ENCODE data around the gene CARS2.

- TF ChIP-seq YY1 (IDR thresholded peaks at IDR 0.05; ENCODE audit: low read depth) (no peak), ZBTB7A (IDR thresholded peaks at IDR 0.05; ENCODE audit: low read depth) (no peak), REST (IDR thresholded peaks at IDR 0.05; ENCODE audit: low read depth) (no peak), TCF12 (IDR thresholded peaks at IDR 0.05; ENCODE audit: low read depth) (no peak), TAF1 (IDR thresholded peaks at IDR 0.05; ENCODE audit: low read depth) (no peak), NFIC (IDR thresholded peaks at IDR 0.05) (no peak), EGR1 (IDR thresholded peaks at IDR 0.05) (no peak), EP300 (IDR thresholded peaks at IDR 0.05; ENCODE audit: borderline replicate concordance) (no peak), FOXM1 (IDR thresholded peaks at IDR 0.05; ENCODE audit: borderline replicate concordance, low read depth) (no peak), CEBPB (IDR thresholded peaks at IDR 0.05) (no peak), TEAD4 (IDR thresholded peaks at IDR 0.05) (no peak), CREB1 (IDR thresholded peaks at IDR 0.05; ENCODE audit: low read depth) (no peak)
- TF ChIP-seq, protein P1, sequence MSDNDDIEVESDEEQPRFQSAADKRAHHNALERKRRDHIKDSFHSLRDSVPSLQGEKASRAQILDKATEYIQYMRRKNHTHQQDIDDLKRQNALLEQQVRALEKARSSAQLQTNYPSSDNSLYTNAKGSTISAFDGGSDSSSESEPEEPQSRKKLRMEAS (IDR thresholded peaks at IDR 0.05): no peak
- TF ChIP-seq, protein P2, sequence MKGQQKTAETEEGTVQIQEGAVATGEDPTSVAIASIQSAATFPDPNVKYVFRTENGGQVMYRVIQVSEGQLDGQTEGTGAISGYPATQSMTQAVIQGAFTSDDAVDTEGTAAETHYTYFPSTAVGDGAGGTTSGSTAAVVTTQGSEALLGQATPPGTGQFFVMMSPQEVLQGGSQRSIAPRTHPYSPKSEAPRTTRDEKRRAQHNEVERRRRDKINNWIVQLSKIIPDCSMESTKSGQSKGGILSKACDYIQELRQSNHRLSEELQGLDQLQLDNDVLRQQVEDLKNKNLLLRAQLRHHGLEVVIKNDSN (IDR thresholded peaks at IDR 0.05): no peak
Measured at GRCh38 chr13:110698689-110699088, 7.2 kb downstream of the CARS2 start.

All from Ishikawa (cell line).